Heart left ventricle (tissue), 13 donors: ENCODE measurements around the gene ACAN.

Source experiments
- POLR2A ChIP-seq, 2 donors: fragments of 450-650 bp; IDR thresholded peaks; one replicate each; pipeline ENCODE4 v1.6.1; 2017; ENCODE audit warnings: antibody characterized with exemption in 2 of 2, mild to moderate bottlenecking in 2 of 2, moderate library complexity in 2 of 2
- TF ChIP-seq, protein P1 (sequence below), 12 donors: fragments of 200-600 bp; sonication (generic) in 4 of 12; IDR thresholded peaks; one replicate each; pipeline versions ENCODE4 v1.5.0 to v1.8.0; 2018 to 2022; ENCODE audit warnings: antibody characterized with exemption in 12 of 12, mild to moderate bottlenecking in 5 of 12
- donor health status: ischemic (EF 13 %, LVEDD 7.1; RV severe dilation, severe dysfunction).
- donor health status: DM: no; HTN: yes; CAD: no.
- donor health status: DM: no; HTN: no; CAD: no.
- donor health status: ischemic (EF 25% LVEDD 6.9; RV normal size, moderate dysfunction).
- donor health status: ischemic (EF 25% LVEDD 5.7; RV mildly dilated, moderate dysfunction).
- donor health status: ischemic (EF 35%, LVEDD 5.7; RV mildly dilated, moderate dysfunction).
- donor health status: nonischemic (EF 11% LVEDD 7.7; RV severe dilation, severe dysfunction).
- donor health status: DM: yes; HTN: yes; CAD: no.
- donor health status: PGD.
- donor health status: ischemic (EF 29% LVEDD 5.4; RV normal size, mild dysfunction).
- donor health status: nonischemic (EF 23%, LVEDD 6.1; RV moderate dilation, normal function).

DNA sequence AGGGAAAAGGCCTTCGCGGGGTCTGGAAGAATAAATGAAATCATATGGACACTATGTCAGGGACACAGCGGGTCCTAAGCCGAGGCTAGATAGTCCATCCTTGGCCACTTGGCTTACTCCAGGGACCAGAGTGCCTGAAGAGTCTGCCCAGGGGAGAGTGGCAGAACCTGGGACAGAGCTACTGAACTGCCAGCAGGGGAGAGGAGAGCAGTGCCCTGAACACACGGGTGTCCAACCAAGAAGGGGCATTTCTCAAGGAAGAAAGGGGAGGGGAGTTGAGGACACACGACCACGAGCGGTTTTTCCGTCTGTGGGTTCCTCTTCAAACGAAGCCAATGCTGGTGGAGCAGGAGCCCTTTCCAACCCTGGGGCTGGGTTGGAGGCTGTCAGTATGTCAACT, 1.0 kb downstream of the ACAN start:
- TF ChIP-seq, protein P1, sequence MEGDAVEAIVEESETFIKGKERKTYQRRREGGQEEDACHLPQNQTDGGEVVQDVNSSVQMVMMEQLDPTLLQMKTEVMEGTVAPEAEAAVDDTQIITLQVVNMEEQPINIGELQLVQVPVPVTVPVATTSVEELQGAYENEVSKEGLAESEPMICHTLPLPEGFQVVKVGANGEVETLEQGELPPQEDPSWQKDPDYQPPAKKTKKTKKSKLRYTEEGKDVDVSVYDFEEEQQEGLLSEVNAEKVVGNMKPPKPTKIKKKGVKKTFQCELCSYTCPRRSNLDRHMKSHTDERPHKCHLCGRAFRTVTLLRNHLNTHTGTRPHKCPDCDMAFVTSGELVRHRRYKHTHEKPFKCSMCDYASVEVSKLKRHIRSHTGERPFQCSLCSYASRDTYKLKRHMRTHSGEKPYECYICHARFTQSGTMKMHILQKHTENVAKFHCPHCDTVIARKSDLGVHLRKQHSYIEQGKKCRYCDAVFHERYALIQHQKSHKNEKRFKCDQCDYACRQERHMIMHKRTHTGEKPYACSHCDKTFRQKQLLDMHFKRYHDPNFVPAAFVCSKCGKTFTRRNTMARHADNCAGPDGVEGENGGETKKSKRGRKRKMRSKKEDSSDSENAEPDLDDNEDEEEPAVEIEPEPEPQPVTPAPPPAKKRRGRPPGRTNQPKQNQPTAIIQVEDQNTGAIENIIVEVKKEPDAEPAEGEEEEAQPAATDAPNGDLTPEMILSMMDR (IDR thresholded peaks at IDR 0.05) = no peak
- no peak for TF ChIP-seq POLR2A (IDR thresholded peaks at IDR 0.05)
